IPS-11a (cell line): ENCODE results near the gene HMGN5.

Source experiments
- H3K4me3 ChIP-seq: one replicate; pipeline ENCODE4 v1.5.1; 2013; ENCODE audit warnings: low read depth, low read length, control low read depth

HMGN5 gene, protein sequence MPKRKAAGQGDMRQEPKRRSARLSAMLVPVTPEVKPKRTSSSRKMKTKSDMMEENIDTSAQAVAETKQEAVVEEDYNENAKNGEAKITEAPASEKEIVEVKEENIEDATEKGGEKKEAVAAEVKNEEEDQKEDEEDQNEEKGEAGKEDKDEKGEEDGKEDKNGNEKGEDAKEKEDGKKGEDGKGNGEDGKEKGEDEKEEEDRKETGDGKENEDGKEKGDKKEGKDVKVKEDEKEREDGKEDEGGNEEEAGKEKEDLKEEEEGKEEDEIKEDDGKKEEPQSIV

DNA sequence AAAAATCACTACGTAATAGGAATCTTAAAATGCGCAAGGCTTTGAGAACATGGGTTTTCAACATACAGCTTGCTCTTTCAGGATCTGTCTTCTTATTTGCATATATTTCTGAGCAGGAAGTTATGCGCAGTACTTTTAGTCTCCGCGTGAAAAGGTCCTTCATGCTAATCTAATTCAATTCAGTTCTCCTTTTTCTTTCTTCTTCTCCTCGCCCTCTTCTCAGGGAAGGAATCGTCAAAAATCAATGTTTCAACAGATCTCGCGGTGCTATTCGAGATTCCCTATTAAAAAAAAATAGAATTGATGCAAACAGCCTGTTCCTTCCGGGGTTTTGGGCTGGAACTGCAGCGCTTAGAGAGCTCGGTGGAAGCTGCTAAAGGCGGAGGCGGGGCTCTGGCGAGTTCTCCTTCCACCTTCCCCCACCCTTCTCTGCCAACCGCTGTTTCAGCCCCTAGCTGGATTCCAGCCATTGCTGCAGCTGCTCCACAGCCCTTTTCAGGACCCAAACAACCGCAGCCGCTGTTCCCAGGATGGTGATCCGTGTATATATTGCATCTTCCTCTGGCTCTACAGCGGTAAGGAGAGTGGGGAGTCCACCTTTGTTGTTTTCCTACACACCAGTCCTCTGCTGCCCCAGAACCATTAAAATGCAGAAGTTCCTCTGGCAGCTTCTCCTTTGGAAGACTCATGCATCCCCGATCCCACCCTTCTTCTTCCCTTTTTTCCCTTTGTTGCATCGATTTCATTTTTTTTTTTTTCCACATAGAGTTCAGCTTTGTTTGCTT lies at the start of gene HMGN5, which contains the start of gene SH3BGRL:
TSS of gene HMGN5 (minus strand) at position 243 of the 785 bp plus-strand sequence. CDS start 80,364 bp downstream, outside the sequence.
TSS of gene SH3BGRL (plus strand) at position 432 of the 785 bp plus-strand sequence. CDS start at position 531, 99 bp downstream.
- H3K4me3 ChIP-seq, result peak within 1 kb of the TSS; percentile 81

- no peak overlapping the region for H3K4me3 ChIP-seq
Measured at GRCh38 chrX:81241753-81242152, 40.0 kb upstream of the HMGN5 start.

- H3K4me3 ChIP-seq, result no peak overlapping the region
Measured at GRCh38 chrX:81240701-81241331, 39.1 kb upstream of the HMGN5 start.

- H3K4me3 ChIP-seq, result no peak overlapping the region
Measured at GRCh38 chrX:81238166-81238565, 36.5 kb upstream of the HMGN5 start.

- H3K4me3 ChIP-seq, result no peak overlapping the region
Measured at GRCh38 chrX:81237516-81237915, 35.8 kb upstream of the HMGN5 start.

- H3K4me3 ChIP-seq, result no peak overlapping the region
Measured at GRCh38 chrX:81232218-81232617, 30.5 kb upstream of the HMGN5 start.

DNA sequence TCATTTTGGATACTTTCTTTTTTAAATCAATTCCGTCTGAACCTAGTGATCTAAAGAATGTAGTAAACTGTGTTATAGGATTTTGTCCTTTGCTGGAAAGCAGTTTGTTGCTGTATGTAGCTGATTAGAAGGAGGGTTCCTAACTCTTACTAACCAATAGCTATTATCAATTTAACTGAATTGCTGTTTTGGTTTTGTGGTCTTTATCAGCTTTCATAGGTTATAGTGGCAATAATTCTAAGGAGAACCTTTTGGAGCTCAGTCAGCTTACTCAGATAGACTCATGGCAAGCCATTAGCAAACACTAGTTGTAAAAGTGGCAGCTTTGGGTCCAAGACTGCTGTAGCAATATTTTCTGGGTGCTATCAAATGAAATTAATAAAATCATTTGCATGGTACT lies 29.8 kb upstream of the HMGN5 start:
- no peak overlapping the region for H3K4me3 ChIP-seq

- H3K4me3 ChIP-seq, result no peak overlapping the region
Measured at GRCh38 chrX:81229901-81230300, 28.2 kb upstream of the HMGN5 start.

DNA sequence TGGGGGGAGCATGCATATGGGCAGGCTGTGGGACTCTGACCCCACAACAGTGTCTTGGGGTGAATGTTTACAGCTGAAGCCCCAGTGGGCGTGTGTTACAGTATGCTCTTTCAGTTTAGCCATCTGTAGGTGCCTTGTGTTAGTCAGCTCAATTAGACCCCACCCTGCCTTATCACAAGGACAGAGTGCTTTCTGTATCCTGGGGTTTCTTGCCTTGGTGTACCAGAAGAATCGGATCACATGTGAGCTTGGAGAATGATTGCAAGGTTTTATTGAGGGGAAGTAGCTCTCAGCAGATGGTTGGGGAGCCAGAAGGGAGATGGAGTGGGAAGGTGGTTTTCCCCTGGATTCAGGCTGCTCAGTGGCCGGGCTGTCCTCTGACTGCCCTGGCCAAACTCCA lies 27.5 kb upstream of the HMGN5 start:
- H3K4me3 ChIP-seq, result no peak overlapping the region

- H3K4me3 ChIP-seq, result no peak overlapping the region
Measured at GRCh38 chrX:81215685-81216084, 14.0 kb upstream of the HMGN5 start.

GRCh38 chrX:81208916-81209315 lies 7.2 kb upstream of the HMGN5 start:
- H3K4me3 ChIP-seq, result no peak overlapping the region

- H3K4me3 ChIP-seq, result no peak overlapping the region
Measured at GRCh38 chrX:81206476-81206875, 4.8 kb upstream of the HMGN5 start.

GRCh38 chrX:81205551-81205950 lies 3.8 kb upstream of the HMGN5 start:
- no peak overlapping the region for H3K4me3 ChIP-seq

- H3K4me3 ChIP-seq, result peak overlapping the region; percentile 81
Measured at GRCh38 chrX:81202943-81203342, 1.2 kb upstream of the HMGN5 start.

- peak overlapping the region; percentile 81 for H3K4me3 ChIP-seq
Measured at GRCh38 chrX:81202456-81202819, 725 bp upstream of the HMGN5 start.

- H3K4me3 ChIP-seq, result no peak overlapping the region
Measured at GRCh38 chrX:81201071-81201470, 642 bp downstream of the HMGN5 start.

DNA sequence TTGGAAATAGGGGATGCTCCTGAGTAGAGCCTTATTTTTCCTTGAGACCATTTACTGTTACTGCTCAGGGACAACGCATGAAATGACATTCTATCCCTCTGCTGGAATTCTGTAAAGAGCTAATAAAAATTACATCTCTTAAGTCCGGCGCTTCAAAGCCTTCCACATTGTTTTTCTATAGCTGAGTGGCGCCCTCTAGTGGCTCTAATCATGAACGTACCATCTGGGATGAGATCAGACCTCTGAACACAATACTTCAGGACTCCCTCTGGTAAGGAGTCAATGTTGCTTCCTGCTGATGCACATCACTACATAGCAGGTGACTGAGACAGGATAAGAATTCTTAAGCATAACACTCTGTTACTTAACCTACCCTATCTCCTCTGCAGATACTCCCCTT lies 6.0 kb downstream of the HMGN5 start:
- H3K4me3 ChIP-seq, result no peak overlapping the region

GRCh38 chrX:81195259-81195658 lies 6.5 kb downstream of the HMGN5 start:
- no peak overlapping the region for H3K4me3 ChIP-seq

DNA sequence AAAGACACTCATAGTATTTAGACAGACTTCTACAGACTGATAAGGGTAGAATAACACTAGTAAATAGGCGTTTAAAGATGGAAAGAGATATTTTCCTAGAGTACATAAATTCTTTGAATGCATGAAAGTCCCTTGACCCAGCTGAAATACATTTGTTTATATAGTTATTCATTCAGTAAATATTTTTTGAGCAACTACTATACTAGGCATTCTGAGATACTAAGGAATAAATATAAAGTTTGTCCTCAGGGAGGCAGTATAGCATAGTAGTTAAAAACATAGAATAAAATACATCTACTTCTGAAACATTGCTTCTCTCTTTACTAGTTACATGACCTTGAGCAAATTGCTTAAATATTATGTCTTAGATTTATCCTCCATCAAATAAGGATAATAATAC lies 27.4 kb downstream of the HMGN5 start:
- no peak overlapping the region for H3K4me3 ChIP-seq

DNA sequence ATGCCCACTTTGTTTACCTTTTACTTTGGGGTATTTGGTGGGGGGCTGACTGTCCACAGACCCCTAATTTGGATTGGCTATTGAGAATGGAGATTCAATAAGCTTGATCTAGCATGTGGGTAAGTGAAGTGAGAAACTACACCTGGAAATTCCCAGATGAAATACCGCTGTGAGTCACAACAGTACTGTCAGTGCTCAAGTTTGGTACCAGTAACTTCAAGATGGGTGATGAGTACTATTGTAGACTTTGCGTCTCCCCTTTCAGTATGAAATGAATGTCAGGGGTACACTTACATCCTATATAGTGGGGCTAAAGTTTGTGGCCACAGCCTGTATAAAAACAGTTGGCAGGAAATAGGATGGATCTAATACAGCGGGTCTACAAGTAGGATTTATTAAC lies 33.3 kb downstream of the HMGN5 start:
- no peak overlapping the region for H3K4me3 ChIP-seq

DNA sequence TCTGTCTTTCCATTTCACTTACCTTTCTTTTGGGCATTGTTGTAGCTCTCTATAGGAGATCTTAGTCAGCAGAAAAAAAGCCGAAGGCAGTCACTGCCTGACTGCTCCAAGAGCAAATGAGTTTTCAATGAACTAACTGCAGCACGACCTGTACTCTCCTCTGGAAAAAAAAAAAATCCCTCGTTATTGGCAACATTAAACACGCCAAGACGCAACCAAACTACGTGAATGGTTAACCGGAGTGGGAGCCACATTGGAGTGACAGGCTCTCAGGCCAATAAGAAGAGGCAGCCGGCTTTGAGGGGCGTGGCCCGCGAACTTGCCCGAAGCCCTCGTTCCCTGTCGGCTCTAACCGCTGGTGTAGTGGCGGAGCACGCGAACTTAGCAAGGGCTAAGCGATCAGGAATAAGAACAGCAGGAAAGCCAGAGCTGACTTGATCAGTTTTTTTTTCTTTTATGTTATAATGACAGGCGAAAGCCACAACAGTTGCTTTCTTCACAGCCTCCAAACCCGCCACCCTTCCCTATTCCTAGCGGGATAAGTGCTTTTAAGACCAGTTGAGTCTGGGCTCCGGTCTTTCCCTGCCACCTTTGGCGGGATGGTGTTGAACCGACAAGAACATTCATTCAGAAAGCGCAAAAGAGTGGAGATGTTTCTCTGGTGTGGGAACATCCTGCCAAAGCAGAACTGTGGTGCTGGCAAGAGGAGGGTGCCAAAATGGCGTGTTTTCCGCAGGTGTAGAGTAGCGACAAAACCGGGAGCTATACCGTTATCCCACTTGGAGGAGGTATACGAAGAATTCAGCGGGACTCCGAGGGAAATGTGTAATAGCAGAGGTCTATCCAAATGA lies 80.0 kb downstream of the HMGN5 start:
- H3K4me3 ChIP-seq, result peak overlapping the region; percentile 67
